HepG2 (cell line): ENCODE results near the gene GPC6.

Source experiments
- CTCF ChIP-seq: sonication (generic); formaldehyde crosslinking; IDR thresholded peaks from 2 replicates; pipeline ENCODE4 v1.5.0; 2020; ENCODE audit warnings: mild to moderate bottlenecking, missing genetic modification reagents, moderate library complexity
- GRHL1 ChIP-seq: sonication (generic); formaldehyde crosslinking; conservative IDR thresholded peaks from 2 replicates; pipeline ENCODE4 v1.8.0; 2022; ENCODE audit warnings: missing genetic modification reagents
- JUN ChIP-seq: sonication (generic); formaldehyde crosslinking; IDR thresholded peaks from 2 replicates; pipeline ENCODE4 v1.4.0; 2020; ENCODE audit warnings: mild to moderate bottlenecking, missing genetic modification reagents
- RBM39 ChIP-seq: fragments of 200-400 bp; formaldehyde crosslinking; IDR thresholded peaks from one replicate; pipeline ENCODE4 v1.6.1; 2018; ENCODE audit warnings: antibody characterized with exemption, mild to moderate bottlenecking, low read depth, low read length; ENCODE audit not compliant: poor library complexity, severe bottlenecking
- SMARCC2 ChIP-seq: fragments of 450-650 bp; IDR thresholded peaks from 2 replicates; pipeline ENCODE4 v1.6.1; 2017; ENCODE audit warnings: antibody characterized with exemption, mild to moderate bottlenecking
- U2AF1 ChIP-seq: fragments of 200-400 bp; formaldehyde crosslinking; optimal IDR thresholded peaks from 2 replicates; pipeline ENCODE3; 2017; ENCODE audit warnings: mild to moderate bottlenecking, low read depth, low read length
- ZNF639 ChIP-seq: conservative IDR thresholded peaks from 2 replicates; pipeline ENCODE4 v1.6.1; 2018; ENCODE audit warnings: missing genetic modification reagents
- ZNF646 ChIP-seq: sonication (generic); formaldehyde crosslinking; IDR thresholded peaks from 2 replicates; pipeline ENCODE4 v1.9.0; 2021; ENCODE audit warnings: mild to moderate bottlenecking, missing genetic modification reagents
- ZSCAN29 ChIP-seq: sonication (generic); formaldehyde crosslinking; conservative IDR thresholded peaks from 2 replicates; pipeline ENCODE4 v1.4.0; 2020; ENCODE audit warnings: mild to moderate bottlenecking, missing genetic modification reagents

- no peak for TF ChIP-seq ZSCAN29 (CRISPR knock-in tag)
- no peak for TF ChIP-seq RBM39
- TF ChIP-seq SMARCC2 = no peak
- no peak for TF ChIP-seq ZNF646 (CRISPR knock-in tag)
- no peak for TF ChIP-seq GRHL1
- no peak for TF ChIP-seq CTCF (CRISPR knock-in tag)
- TF ChIP-seq JUN = no peak
- TF ChIP-seq U2AF1 = no peak
- TF ChIP-seq ZNF639 = no peak
Measured at GRCh38 chr13:94160875-94161274, 934.3 kb downstream of the GPC6 start.
